NB4 (cell line): ENCODE results near the gene TBC1D22A.

Source experiments
- TF ChIP-seq, protein P1 (sequence below): IDR thresholded peaks from one replicate; pipeline ENCODE4 v1.5.1; 2012; ENCODE audit warnings: low read depth, low read length
- TF ChIP-seq, protein P2 (sequence below): IDR thresholded peaks from 2 replicates; pipeline ENCODE4 v1.6.1; 2011; ENCODE audit warnings: low read depth, low read length

DNA sequence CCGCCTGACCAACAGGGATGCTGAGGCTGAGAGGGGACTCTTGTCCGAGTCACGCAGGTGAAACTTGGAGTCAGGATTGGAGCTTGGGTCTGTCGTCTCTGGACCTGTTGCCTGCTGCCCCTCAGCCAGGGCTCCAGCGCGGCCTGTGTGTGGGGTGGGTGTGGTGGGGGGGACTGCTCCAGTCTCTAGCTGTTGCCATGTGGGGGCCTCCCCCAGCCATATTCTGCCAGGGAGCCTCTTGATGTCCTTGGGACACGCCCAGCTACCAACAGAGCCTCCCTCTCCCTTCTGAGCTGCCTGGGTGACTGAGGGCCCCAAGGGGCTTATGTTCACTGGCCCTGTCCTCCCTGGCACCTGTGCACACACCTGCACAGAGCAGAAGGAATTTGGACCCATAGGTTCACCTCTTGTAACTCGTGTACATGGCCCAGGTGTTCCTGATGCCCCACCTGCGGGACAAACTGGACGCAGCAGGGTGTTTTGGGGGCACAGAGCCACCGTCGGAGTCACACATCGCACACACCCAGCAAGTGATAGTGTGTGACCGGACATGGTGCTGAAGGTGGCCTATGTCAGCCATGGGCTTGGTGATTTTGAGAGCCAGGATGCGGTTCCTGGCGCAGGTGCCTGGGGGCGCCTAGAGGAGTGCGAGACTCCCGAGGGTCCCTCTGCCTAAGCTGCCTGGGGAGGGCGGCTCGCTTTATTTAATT is 252.3 kb downstream of the TBC1D22A start:
- TF ChIP-seq, protein P1, sequence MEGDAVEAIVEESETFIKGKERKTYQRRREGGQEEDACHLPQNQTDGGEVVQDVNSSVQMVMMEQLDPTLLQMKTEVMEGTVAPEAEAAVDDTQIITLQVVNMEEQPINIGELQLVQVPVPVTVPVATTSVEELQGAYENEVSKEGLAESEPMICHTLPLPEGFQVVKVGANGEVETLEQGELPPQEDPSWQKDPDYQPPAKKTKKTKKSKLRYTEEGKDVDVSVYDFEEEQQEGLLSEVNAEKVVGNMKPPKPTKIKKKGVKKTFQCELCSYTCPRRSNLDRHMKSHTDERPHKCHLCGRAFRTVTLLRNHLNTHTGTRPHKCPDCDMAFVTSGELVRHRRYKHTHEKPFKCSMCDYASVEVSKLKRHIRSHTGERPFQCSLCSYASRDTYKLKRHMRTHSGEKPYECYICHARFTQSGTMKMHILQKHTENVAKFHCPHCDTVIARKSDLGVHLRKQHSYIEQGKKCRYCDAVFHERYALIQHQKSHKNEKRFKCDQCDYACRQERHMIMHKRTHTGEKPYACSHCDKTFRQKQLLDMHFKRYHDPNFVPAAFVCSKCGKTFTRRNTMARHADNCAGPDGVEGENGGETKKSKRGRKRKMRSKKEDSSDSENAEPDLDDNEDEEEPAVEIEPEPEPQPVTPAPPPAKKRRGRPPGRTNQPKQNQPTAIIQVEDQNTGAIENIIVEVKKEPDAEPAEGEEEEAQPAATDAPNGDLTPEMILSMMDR, result no peak
- TF ChIP-seq, protein P2, sequence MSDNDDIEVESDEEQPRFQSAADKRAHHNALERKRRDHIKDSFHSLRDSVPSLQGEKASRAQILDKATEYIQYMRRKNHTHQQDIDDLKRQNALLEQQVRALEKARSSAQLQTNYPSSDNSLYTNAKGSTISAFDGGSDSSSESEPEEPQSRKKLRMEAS, result no peak
